GM18867 (cell line): ENCODE data around the gene CCDC60.

ENCODE experiments used
- ATAC-seq: cut with Tn5 transposase; IDR thresholded peaks from one replicate; pipeline ENCODE4 v1.9.1; 2021; ENCODE audit warnings: mild to moderate bottlenecking, moderate library complexity; ENCODE audit not compliant: unreplicated experiment

The CCDC60 gene

DNA sequence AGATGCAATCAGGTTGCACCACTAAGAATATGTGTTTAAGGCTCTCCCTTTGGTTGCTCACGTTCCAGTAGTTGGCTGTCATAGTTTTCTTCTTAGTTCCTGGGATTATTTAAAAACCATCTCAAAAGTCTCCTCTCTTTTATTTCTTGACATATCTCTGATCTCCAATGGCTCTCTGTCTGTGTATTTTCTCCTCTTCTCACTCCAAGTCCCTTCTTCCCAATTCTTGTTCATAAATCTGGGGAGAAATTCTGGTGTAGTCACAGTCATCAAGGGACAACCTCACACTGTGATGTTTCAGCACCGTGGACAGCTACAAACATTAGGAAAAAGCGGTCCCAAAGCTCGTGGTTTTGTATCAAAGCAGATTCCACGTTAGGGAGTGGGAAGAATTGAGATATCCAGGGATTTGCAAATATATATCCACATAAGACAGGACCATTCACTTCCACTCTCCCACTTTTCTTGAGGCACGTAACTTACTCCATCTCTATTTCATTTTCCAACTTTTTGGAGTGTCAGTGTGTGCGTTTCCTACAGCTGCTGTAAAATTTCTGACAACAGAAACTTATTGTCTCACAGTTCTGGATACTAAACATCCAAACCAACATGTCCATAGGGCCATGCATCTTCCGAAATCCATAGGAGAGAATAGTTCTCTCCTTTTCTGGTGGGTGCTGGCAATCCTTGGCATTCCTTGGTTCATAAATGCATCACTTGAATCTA is 178.4 kb downstream of the CCDC60 start:
- ATAC-seq, result no peak

DNA sequence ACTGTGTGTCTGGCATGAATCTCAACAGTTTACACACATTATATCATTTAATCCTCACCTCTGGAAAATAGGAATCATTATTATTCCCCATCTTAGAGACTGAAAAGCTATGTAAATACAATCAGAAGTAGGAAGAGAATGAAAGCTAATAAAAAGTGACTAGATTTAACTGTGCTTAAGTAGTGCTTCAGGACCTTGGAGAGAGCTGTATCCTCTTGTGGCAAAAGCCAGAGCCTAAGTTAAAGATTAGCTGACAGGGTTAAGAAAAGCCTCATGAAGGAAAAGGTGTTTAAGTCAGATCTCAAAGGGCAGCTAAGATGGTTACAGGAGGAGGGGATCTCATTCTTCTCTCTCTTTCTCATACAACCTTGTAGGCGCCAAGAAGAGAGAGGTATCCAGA is 193.7 kb downstream of the CCDC60 start:
- no peak for ATAC-seq

DNA sequence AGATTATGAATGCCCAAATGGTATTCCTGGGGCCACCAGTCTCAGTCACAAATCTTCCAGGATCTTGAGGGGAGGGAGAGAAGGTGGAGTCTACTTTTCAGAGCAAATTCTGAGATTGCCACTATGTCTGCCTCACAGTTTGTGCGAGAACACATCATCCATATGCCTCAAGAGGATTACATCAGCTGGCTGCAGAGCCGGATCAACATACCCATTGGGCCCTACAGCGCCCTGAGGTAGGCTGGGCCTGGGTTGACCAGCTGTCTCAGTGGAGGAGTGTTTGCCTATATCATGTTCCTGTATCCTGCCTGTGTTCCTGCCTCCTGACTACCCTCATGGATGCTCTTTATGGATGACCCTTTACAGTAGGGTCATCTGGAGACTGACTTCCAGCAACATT is 205.9 kb downstream of the CCDC60 start:
- ATAC-seq, result no peak

- peak; percentile 49 for ATAC-seq
Measured at GRCh38 chr12:119544765-119545625, 210.5 kb downstream of the CCDC60 start.

GRCh38 chr12:119546340-119546739 is 211.8 kb downstream of the CCDC60 start:
- no peak for ATAC-seq

DNA sequence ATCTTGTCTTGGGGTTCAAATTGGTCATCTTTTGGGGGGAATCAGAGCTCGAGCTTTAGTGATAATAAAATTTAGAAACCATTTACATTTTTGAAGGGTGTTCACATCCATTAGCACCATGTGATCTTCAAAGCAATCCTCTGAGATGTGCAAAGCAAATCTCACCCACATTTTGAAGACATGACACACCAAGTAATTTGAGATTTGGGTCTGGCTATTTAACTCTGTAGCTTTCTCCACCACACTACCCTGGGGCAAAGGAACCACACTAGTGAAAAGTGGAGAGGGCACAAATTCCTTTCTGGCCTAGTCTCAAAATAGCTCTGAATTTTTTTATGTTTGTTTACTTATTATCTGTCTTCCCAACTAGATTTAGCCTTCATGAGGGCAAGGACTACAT is 212.5 kb downstream of the CCDC60 start:
- no peak for ATAC-seq

DNA sequence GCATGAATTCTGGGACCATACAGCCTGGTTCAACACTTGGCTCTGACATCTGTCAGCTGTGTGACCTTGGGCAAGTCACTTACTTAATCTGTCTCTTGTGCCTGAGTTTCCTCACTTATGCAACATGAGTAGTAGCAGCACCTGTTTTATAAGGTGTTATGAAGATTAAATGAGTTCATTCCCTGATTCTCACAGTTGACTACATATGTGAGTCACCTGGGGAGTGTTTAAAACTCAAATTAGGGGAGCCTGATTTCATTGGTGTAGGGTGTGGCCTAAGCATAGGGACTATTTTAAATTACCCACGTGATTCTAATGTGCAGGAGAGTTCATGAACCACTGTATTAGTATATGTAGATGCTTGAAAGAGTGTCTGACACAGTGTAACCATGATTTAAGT is 222.3 kb downstream of the CCDC60 start:
- no peak for ATAC-seq

GRCh38 chr12:119565404-119565803 is 230.9 kb downstream of the CCDC60 start:
- ATAC-seq, result no peak

DNA sequence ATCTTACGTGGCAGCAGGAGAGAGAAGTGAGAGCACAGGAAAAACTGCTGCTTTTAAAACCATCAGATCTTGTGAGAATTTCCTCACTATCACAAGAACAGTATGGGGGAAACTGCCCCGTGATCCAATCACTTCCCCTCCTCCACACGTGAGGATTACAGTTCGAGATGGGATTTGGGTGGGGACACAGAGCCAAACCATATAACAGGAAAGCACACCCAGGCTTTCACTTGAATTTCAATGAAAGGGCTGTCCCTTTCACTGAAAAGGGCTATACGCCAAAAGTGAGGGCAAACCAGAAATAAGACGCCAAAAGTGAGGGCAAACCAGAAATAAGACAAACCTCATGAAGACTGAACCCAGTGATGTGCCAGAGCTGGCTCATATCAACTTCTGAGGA is 236.2 kb downstream of the CCDC60 start:
- no peak for ATAC-seq

DNA sequence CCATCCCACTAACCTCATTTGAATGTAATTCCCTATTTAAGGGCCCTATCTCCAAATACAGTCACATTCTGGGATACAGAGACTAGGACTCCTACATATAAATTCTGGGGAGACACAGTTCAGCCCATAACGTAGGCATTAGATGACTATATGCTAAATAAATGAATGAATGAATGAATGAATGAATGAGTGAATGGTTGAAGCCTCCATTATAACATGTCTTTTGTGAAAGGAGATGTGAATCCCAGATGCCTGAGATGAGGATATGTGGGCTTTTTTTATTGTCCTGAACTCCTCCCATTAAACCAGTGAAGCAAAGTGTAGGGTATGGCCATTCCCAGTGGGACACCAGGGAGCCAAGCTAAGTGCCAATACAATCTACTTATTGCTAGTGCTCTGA is 238.6 kb downstream of the CCDC60 start:
- no peak for ATAC-seq

GRCh38 chr12:119574255-119574654 is 239.7 kb downstream of the CCDC60 start:
- no peak for ATAC-seq

- ATAC-seq, result no peak
Measured at GRCh38 chr12:119576118-119576810, 241.7 kb downstream of the CCDC60 start.

- ATAC-seq, result no peak
Measured at GRCh38 chr12:119576915-119577314, 242.4 kb downstream of the CCDC60 start.

- ATAC-seq, result no peak
Measured at GRCh38 chr12:119578112-119578511, 243.6 kb downstream of the CCDC60 start.

DNA sequence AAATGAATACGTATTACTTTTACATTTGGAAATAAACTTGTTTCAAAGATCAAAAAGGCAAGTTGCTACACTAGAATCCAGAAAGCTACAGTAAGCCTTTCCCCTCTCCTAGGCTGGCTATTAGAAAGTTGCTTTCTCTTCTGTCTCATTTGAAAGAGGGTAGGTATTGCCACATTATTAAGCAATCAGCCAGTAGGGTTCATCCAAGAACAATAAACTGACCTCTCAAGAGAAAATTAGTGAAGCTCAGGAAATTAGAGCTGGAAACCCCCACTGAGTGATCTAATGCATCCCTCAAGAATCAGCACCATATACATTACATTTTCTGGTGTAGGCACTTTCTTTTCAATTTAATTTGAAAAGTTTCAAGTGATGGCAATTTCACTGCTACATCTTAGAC is 254.6 kb downstream of the CCDC60 start:
- no peak for ATAC-seq

- no peak for ATAC-seq
Measured at GRCh38 chr12:119589634-119590033, 255.1 kb downstream of the CCDC60 start.
